ENCODE measurements around the gene RASSF3. TPM values are rescaled to one million over a fixed set of nuclear protein-coding genes. Genes with fewer than 3 reads are reported as not detected.

Gene RASSF3
- total RNA-seq, 4 donors from 2014 or later, result 5.2 to 11.5 (median 7.0) TPM

DNA sequence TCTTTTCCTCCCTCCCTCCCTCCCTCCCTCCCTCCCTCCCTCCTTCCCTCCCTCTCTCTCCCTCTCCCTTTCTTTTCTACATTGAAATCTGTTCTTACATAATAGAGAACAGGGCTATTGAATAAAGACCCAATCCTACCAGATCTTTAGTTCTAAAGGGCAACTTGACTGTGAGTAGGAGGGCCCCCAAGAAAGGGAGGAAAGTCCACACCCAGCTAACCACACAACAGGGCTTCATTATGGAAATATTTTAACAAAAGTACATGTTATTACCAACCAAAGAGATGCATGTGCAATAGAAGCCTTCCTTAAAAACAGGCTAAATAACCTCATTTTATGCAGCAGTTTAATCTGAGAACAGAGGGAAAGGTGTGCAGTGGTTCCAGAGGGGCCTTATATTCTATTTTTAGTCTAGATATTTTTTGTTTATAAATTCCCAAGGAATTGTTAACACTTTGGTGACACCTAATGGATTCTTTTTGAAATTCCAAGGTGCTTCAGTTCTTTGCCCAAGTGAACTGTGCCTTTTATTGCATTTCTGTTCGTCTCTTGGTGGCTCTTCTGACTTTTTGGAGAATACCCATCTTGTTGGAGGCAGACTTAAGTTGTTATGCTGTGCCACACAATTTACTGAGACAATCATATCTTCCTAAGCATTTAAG lies 85.9 kb downstream of the RASSF3 start:
- no peak for ATAC-seq

DNA sequence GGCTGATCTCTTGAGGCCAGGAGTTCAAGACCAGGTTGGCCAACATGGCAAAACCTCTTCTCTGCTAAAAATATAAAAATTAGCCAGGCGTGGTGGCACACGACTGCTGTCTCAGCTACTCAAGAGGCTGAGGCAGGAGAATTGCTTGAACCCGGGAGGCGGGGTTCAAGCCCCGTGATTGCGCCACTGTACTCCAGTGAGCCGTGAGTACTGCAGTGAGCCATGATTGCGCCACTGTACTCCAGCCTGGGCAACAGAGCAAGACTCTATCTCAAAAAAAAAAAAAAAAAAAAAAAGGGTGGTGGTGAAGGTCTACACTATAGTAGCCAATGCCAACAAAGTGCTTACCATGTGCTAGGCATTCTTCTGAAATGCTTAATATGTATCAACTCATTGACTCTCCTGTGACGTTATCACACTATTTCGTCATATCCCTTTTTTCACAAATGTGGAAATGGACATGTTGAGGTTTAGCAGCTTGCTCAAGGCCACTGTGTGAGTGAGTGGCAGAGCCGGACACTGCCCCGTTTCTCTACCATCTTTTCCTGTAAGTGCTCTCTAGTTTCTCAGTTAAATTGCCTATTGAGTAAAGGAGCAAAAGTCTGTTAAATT lies 89.3 kb downstream of the RASSF3 start:
- no peaks in the 10 kb centered on the region for H3K9me3 ChIP-seq
- TF ChIP-seq, protein P1, sequence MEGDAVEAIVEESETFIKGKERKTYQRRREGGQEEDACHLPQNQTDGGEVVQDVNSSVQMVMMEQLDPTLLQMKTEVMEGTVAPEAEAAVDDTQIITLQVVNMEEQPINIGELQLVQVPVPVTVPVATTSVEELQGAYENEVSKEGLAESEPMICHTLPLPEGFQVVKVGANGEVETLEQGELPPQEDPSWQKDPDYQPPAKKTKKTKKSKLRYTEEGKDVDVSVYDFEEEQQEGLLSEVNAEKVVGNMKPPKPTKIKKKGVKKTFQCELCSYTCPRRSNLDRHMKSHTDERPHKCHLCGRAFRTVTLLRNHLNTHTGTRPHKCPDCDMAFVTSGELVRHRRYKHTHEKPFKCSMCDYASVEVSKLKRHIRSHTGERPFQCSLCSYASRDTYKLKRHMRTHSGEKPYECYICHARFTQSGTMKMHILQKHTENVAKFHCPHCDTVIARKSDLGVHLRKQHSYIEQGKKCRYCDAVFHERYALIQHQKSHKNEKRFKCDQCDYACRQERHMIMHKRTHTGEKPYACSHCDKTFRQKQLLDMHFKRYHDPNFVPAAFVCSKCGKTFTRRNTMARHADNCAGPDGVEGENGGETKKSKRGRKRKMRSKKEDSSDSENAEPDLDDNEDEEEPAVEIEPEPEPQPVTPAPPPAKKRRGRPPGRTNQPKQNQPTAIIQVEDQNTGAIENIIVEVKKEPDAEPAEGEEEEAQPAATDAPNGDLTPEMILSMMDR (IDR thresholded peaks at IDR 0.05 in 4 of 5, conservative IDR thresholded peaks at IDR 0.05 in 1 of 5), result no peak
- TF ChIP-seq POLR2A (IDR thresholded peaks at IDR 0.05), result no peak
- H3K36me3 ChIP-seq, result no peaks in the 10 kb centered on the region
- in situ Hi-C loops (cut with MboI; ENCODE audit: low sequenced_read_pairs in 4 of 4), result loop anchor here (5.0 to 10.0 kb wide), 3 partner anchors 145 to 155 kb away; no protein-coding TSS in a partner anchor
- H3K4me3 ChIP-seq, result no peak overlapping the region
- no peaks in the 10 kb centered on the region for H3K4me1 ChIP-seq
- ATAC-seq (no peak), DNase-seq (no peak)
- no peaks in the 10 kb centered on the region for H3K27me3 ChIP-seq
- H3K27ac ChIP-seq, result no peak overlapping the region
- intact Hi-C loops (cut with DNase I; ENCODE audit: low total_unique reads), result no loop called here

More for the DNA sequence above, 85.9 kb downstream of the RASSF3 start:
- Histone ChIP-seq H3K4me3 (no peak overlapping the region), H3K4me1 (peaks cover 4 to 10% of the 10 kb centered on the region in 2 donors), H3K36me3 (no peaks in the 10 kb centered on the region), H3K27me3 (no peaks in the 10 kb centered on the region), H3K27ac (no peak overlapping the region), H3K9me3 (no peaks in the 10 kb centered on the region)
- in situ Hi-C loops (cut with MboI; ENCODE audit: low sequenced_read_pairs in 4 of 4) (no loop called here), intact Hi-C loops (cut with DNase I; ENCODE audit: low total_unique reads) (no loop called here)
- no peak for TF ChIP-seq POLR2A (IDR thresholded peaks at IDR 0.05)
- TF ChIP-seq, protein P1 (IDR thresholded peaks at IDR 0.05 in 4 of 5, conservative IDR thresholded peaks at IDR 0.05 in 1 of 5), result peak in 3 of 5 experiments; percentile 10 to 36 (median 12)
- no peak for DNase-seq

DNA sequence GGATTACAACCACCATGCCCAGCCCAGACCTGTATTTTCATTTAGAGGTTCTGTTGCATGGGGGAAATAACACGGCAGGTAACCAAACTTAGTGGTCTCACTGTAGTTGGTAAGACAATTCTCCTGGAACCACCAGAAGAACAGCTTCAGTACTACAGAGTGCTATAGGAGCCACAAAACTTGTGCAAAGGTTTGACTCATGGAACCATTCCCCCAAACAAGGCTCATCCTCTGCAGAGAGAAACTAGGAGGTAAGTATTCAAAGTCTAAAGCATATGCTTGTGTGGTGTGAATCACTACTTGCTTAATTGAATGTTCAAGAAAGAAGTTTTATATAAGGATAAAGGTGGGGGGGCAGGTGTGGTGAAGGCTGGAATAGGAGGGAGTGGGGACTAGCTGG lies 90.2 kb downstream of the RASSF3 start:
- no peak for ATAC-seq
- Histone ChIP-seq H3K4me3 (no peak overlapping the region), H3K27ac (no peak overlapping the region), H3K4me1 (no peaks in the 10 kb centered on the region), H3K27me3 (no peaks in the 10 kb centered on the region), H3K9me3 (no peaks in the 10 kb centered on the region), H3K36me3 (no peaks in the 10 kb centered on the region)
- intact Hi-C loops (cut with DNase I; ENCODE audit: low total_unique reads) (no loop called here), in situ Hi-C loops (cut with MboI; ENCODE audit: low sequenced_read_pairs in 4 of 4) (loop anchor here (5.0 to 10.0 kb wide), 3 partner anchors 146 to 156 kb away; no protein-coding TSS in a partner anchor)
- TF ChIP-seq, protein P1 (IDR thresholded peaks at IDR 0.05 in 4 of 5, conservative IDR thresholded peaks at IDR 0.05 in 1 of 5), result no peak
- TF ChIP-seq POLR2A (IDR thresholded peaks at IDR 0.05), result no peak
- no peak for DNase-seq

DNA sequence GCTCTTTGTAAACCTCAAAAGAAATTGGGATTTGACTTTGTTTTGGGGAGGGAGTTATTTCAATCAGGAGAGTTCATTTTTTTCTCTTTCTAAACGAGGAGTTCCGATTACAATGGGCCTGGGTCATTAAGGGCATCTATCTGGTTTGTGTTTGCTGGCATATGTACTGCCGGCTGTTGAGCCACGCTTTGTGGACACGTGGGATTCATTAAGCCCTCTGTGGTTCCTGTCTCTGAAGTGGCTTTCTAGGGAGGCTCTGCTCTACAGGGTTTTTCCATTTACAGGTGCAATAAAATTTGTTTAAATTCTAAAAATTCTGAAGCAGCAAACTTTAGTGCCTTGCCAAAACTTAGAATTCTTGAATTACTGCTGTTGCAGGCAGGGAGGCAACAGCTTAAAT lies 91.0 kb downstream of the RASSF3 start:
- ATAC-seq, result no peak
- peaks cover 0 to 4% of the 10 kb centered on the region in 2 donors for H3K4me1 ChIP-seq
- no peak overlapping the region for H3K27ac ChIP-seq
- TF ChIP-seq, protein P1 (IDR thresholded peaks at IDR 0.05 in 4 of 5, conservative IDR thresholded peaks at IDR 0.05 in 1 of 5), result no peak
- TF ChIP-seq POLR2A (IDR thresholded peaks at IDR 0.05), result no peak
- DNase-seq, result no peak
- in situ Hi-C loops (cut with MboI; ENCODE audit: low sequenced_read_pairs in 4 of 4) (loop anchor here (5.0 to 10.0 kb wide), 3 partner anchors 146 to 156 kb away; no protein-coding TSS in a partner anchor), intact Hi-C loops (cut with DNase I; ENCODE audit: low total_unique reads) (no loop called here)
- no peaks in the 10 kb centered on the region for H3K36me3 ChIP-seq
- H3K9me3 ChIP-seq, result no peaks in the 10 kb centered on the region
- no peak overlapping the region for H3K4me3 ChIP-seq
- no peaks in the 10 kb centered on the region for H3K27me3 ChIP-seq
